ENCODE measurements around the gene MAPK8IP3. TPM values are rescaled to one million over a fixed set of nuclear protein-coding genes. Genes with fewer than 3 reads are reported as not detected.

The MAPK8IP3 gene
- total RNA-seq, 2 donors from 2014 or later: 109 to 111 TPM

DNA sequence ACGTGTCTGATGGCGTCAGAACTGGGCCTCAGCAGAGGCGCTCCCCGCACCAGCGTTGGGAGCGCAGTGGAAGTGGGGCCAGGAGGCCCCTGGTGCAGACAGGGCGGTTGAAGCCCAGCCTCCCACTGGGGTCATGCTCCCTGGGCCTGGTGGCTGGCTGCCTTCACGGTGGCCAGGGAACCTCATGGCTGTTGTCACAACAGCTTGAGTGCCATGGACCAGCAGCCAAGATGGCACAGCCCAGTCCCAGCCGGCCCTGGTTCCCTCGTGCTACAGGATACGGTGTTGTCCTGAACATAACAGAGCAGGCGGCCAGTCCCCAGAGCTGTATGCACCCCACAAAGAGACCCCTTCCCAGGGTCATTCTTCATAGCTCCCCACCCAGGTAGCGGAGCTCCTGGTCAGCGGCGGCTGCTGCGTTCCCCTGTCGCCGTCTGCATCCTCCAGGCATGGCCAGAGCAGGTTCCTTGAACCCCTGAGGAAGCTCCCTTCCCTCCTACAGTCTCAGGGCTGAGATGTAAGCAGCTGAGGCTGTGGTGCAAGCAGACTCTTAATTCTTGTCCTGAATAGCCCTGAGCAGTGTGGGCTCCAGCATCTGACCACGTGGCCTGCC is 35.7 kb downstream of the MAPK8IP3 start:
- Histone ChIP-seq H3K27ac (no peak overlapping the region), H3K36me3 (peaks cover 24% of the 10 kb centered on the region), H3K4me1 (ENCODE audit: control insufficient read depth in 1 of 2, low read depth in 2 of 2) (no peaks in the 10 kb centered on the region), H3K27me3 (replicated peaks; ENCODE audit: insufficient read depth) (no peaks in the 10 kb centered on the region), H3K4me3 (no peak overlapping the region), H3K9me3 (no peaks in the 10 kb centered on the region)
- no peak for DNase-seq (ENCODE audit: low spot score)
- ATAC-seq (ENCODE audit: insufficient number of reproducible peaks, low FRiP score, low read depth): no peak
- TF ChIP-seq CTCF (IDR thresholded peaks at IDR 0.05): no peak

- TF ChIP-seq CTCF (IDR thresholded peaks at IDR 0.05): no peak
- no peak for DNase-seq (ENCODE audit: low spot score)
- H3K27ac ChIP-seq: no peak overlapping the region
- ATAC-seq (ENCODE audit: insufficient number of reproducible peaks, low FRiP score, low read depth): no peak
- no peaks in the 10 kb centered on the region for H3K27me3 ChIP-seq (replicated peaks; ENCODE audit: insufficient read depth)
- no peak overlapping the region for H3K4me3 ChIP-seq
- H3K4me1 ChIP-seq (ENCODE audit: control insufficient read depth in 1 of 2, low read depth in 2 of 2): no peaks in the 10 kb centered on the region
- no peaks in the 10 kb centered on the region for H3K9me3 ChIP-seq
- peaks cover 32% of the 10 kb centered on the region for H3K36me3 ChIP-seq
Measured at GRCh38 chr16:1743376-1744337, 37.7 kb downstream of the MAPK8IP3 start.

GRCh38 chr16:1744338-1744840 is 38.4 kb downstream of the MAPK8IP3 start:
- DNase-seq (ENCODE audit: low spot score): no peak
- no peak overlapping the region for H3K27ac ChIP-seq
- H3K4me3 ChIP-seq: no peak overlapping the region
- TF ChIP-seq CTCF (IDR thresholded peaks at IDR 0.05): no peak
- ATAC-seq (ENCODE audit: insufficient number of reproducible peaks, low FRiP score, low read depth): no peak
- H3K27me3 ChIP-seq (replicated peaks; ENCODE audit: insufficient read depth): no peaks in the 10 kb centered on the region
- peaks cover 40% of the 10 kb centered on the region for H3K36me3 ChIP-seq
- H3K4me1 ChIP-seq (ENCODE audit: control insufficient read depth in 1 of 2, low read depth in 2 of 2): no peaks in the 10 kb centered on the region
- H3K9me3 ChIP-seq: no peaks in the 10 kb centered on the region

- Histone ChIP-seq H3K27me3 (replicated peaks; ENCODE audit: insufficient read depth) (no peaks in the 10 kb centered on the region), H3K36me3 (peaks cover 44% of the 10 kb centered on the region), H3K9me3 (no peaks in the 10 kb centered on the region), H3K27ac (no peak overlapping the region), H3K4me3 (no peak overlapping the region), H3K4me1 (ENCODE audit: control insufficient read depth in 1 of 2, low read depth in 2 of 2) (no peaks in the 10 kb centered on the region)
- ATAC-seq (ENCODE audit: insufficient number of reproducible peaks, low FRiP score, low read depth): no peak
- TF ChIP-seq CTCF (IDR thresholded peaks at IDR 0.05): no peak
- DNase-seq (ENCODE audit: low spot score): no peak
Measured at GRCh38 chr16:1745181-1745899, 39.3 kb downstream of the MAPK8IP3 start.
